DMS153 (cell line): Measurements from ENCODE around the gene PHC2.
"Not testable (repeated sequence)": the region's sequence is repeated elsewhere in the genome, so short reads cannot be mapped to it uniquely, and the experiment has no call there.

Experiments used
- DNase-seq: peaks from one replicate; lab custom pipeline; 2025; lab: John Stamatoyannopoulos, UW

PHC2 gene

GRCh38 chr1:33311706-33312412 is 119.0 kb downstream of the PHC2 start:
- no peak for DNase-seq

DNA sequence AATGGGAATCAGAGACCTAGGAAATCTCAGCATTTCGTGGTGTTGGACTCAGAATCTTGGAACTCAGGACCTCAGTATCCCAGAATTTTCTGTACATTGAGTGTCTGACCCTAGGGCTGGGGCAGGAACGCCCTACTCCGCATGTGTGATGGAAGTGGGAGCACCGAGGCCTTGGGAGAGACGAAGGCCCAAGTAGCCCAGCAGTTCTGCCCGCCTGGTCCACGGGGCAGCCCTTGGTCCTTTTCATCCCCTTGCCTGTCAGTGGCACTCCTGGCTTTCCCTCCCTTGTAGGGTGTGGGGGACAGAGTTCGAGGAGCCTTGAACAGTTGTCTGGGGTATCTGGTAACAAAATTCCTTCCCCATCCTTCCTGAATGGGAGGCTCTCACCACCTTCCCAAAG is 120.2 kb downstream of the PHC2 start:
- DNase-seq, result no peak

DNA sequence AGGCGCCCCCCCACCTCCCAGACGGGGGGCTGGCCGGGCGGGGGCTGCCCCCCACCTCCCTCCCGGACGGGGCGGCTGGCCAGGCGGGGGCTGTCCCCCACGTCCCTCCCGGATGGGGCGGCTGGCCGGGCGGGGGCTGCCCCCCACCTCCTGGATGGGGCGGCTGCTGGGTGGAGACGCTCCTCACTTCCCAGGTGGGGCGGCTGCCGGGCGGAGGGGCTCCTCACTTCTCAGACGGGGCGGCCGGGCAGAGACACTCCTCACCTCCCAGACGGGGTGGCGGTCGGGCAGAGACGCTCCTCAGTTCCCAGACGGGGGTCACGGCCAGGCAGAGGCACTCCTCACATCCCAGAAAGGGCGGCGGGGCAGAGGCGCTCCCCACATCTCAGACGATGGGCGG is 121.5 kb downstream of the PHC2 start:
- DNase-seq, result not testable (repeated sequence)

- DNase-seq, result no peak
Measured at GRCh38 chr1:33307494-33307864, 123.4 kb downstream of the PHC2 start.

DNA sequence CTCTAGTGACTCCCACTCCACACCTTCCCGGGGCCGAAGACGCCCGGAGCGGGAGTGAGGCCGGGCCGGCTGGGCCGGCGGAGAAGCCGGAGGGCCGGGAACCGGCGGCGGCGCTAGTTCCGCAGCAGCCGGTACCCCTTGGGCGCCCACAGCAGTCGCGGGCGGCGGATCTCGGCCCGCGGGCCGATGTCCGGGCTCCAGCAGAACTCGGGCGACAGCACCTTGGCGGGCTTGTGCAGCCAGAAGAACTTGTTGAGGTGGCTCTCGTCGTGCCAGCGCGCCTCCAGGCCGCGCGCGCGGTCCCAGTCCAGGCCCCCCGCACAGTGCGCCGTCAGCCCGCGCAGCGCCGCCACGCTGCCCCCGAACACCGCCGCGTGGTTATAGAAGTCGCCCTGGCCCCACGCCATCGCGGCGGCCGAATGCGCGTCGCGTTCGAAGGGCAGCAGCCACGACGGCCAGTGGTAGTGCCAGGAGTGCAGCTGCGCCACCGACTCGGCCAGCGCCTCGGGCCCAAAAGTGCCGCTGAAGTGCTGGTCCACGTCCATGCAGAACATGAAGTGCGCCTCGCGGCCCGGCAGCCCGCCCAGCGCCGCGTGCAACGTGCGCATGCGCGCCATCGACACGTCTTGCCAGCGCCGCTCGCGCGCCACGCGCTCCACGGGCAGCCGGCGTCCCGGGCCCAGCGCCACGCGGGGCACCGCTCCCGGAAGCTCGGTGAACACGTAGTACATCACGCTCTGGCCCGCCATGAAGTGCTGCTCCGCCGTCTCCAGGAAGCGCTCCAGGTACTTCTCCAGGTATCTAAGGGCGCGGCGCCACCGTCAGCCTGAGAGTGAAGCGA is 124.0 kb downstream of the PHC2 start:
- no peak for DNase-seq

- no peak for DNase-seq
Measured at GRCh38 chr1:33305816-33306652, 124.9 kb downstream of the PHC2 start.

DNA sequence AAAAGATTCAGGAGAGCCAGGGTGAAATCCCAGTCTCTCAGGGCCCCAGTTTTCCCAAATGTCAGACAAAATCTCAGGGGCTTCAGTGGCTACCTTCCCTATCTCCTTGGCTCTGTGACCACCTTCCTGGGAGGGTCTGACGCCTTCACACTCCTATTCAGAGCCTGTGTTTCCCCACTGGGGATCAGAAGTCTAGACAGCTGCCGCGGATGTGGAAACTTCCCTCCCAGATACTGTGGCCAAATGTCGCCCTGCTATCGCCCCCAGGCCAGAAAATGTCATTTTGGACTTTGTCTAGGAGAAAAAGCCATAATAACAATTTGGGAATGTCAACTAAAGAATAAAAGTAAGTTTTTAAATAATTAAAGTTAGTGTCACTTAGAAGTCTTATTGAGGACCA is 125.9 kb downstream of the PHC2 start:
- no peak for DNase-seq

DNA sequence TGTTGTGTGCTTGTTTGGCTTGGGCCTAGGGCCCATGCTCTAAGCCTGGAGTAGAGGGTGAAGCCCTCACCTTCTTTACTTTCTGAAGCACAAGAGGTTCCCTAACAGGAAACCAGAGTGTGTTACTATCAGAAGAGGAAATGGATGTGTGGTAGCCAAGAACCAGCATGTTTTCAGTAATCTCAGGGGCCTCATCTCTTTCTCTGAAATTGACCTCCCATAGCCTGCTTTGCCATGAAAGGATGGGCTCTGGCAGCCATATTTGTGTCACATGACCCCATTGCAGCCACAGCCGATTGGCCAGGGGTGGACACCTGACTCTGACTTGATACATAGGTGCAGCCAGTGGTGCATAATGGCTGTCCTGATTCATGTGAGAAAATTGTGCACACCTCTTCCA is 128.6 kb downstream of the PHC2 start:
- DNase-seq, result no peak

- DNase-seq, result no peak
Measured at GRCh38 chr1:33301273-33301984, 129.5 kb downstream of the PHC2 start.

DNA sequence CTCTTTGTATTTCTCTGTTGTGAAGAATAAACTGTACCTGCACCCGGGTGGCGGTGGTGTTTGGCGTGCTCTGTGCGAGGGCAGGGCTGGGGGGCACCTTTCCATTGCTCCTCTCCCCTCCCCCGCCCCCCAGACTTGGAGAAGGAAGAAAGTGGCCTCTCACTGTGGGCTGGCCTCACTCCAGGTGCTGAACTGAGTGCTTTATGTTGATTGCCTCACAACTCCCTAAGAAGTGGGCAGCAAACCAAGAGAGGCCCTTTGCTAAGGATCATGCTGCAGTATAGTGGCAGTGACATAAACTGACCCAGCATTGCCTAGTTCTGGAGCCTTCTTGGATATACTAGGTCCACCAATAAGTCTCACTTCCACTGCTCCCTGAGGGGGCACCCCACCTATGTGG is 130.2 kb downstream of the PHC2 start:
- no peak for DNase-seq

- no peak for DNase-seq
Measured at GRCh38 chr1:33299461-33300155, 131.3 kb downstream of the PHC2 start.

- DNase-seq, result no peak
Measured at GRCh38 chr1:33298623-33299277, 132.1 kb downstream of the PHC2 start.

GRCh38 chr1:33297911-33298622 is 132.8 kb downstream of the PHC2 start:
- DNase-seq, result no peak

DNA sequence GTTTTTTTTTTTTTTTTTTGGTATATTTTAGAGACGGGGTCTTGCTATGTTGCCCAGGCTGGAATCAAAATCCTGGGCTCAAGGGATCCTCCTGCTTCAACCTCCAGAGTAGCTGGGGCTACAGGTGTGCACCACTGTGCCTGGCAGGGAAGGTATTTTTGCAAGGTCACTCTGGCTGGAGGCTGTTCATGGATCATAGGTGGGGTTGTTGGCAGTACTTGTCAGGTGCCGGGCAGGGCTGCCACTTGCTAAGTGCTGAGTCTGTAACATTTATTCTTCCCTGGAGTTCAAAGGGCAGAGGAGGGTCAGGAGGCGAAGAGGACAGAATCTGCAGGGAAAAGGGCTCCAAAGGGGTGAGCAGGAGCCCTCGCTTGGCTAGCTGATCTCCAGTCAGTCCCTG is 134.1 kb downstream of the PHC2 start:
- DNase-seq, result no peak

- DNase-seq, result no peak
Measured at GRCh38 chr1:33296082-33296458, 134.8 kb downstream of the PHC2 start.

GRCh38 chr1:33295450-33296081 is 135.3 kb downstream of the PHC2 start:
- DNase-seq, result peak; percentile 86

DNA sequence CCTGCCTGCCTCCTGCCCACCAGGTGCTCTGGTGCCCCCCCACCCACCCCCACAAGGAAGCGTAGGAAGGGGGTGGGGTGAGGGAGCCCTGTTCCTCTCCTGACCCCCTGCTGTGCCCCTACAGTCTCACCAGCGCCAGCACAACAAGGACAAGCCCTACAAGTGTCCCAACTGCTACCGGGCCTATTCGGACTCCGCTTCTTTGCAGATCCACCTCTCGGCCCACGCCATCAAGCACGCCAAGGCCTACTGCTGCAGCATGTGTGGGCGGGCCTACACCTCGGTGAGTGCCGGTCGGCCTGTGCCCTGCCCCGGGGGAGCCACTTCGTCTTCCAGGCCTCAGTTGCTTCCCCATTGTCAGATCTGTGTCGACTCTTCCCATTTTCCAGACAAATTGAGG is 135.9 kb downstream of the PHC2 start:
- DNase-seq, result no peak

DNA sequence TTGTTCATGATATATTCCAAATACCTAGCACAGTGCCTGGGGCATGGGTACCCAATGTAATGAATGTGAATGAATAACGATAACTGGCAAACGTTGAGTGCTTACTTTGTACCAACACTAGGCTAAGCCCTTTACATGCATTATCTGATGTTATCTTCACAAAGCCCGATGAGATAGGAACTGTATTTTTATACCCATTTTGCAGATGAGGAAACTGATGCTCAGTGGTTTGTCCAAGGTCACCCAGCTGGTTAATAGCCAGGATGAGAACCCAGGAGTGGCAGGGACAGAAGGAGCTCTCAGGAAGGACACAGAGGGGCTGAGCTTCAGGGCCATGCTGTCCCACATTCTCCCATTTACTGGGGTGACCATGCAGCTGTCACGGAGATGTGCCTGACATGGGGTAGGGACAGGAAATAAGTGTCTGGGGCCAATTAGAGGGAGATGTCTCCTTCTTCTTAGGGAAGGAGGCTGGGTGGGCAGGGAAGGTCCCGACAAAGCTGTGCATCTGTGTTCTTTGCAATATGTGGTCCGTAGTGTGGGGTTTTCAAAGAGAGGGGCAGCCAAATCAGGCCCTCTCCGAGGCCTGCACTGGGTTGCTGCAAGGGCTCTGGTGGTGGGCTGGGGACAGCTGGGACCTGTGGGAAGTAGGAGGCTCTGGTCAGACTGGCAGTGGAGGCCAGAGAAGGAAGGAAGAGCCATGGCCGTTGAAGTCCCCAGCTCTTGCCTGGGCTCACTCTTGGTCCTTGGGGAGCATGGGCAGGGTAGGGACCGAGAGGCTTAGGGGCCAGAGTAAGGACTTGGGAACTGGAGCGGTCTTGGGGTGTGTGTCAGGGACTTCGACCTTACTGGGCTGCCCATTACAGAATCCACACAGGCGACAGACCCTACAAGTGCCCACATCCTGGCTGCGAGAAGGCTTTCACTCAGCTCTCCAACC is 136.6 kb downstream of the PHC2 start:
- DNase-seq, result no peak
